Natural killer cell (primary cell): ENCODE data around the gene OTOF. TPM values are rescaled to one million over a fixed set of nuclear protein-coding genes. Genes with fewer than 3 reads are reported as not detected.

Experiments
- ATAC-seq, 3 donors: fragments of 150-1000 bp in 2 of 3; fragments of 200-7000 bp in 1 of 3; cut with Tn5 transposase; 1 replicate in 1 of 3; 2 replicates in 2 of 3; pipeline ENCODE4 v1.10.0; 2021; ENCODE audit warnings: mild to moderate bottlenecking in 2 of 3, moderate library complexity in 2 of 3
- DNase-seq, 2 donors: peaks; one replicate each; pipeline versions ENCODE4 v3.0.0 to v3.0.0-alpha.2; 2013 to 2021; ENCODE audit warnings: mixed read lengths in 1 of 2
- H3K27ac ChIP-seq: one replicate; pipeline ENCODE4 v1.5.1; 2013; ENCODE audit warnings: mild to moderate bottlenecking, low read length
- H3K27me3 ChIP-seq: one replicate; pipeline ENCODE4 v1.6.1; 2013; ENCODE audit warnings: low read length; ENCODE audit not compliant: control insufficient read depth, insufficient read depth
- H3K36me3 ChIP-seq: one replicate; pipeline ENCODE4 v1.6.1; 2013; ENCODE audit warnings: low read length; ENCODE audit not compliant: control insufficient read depth, insufficient read depth
- H3K4me1 ChIP-seq: one replicate; pipeline ENCODE4 v1.6.1; 2013; ENCODE audit warnings: low read length; ENCODE audit not compliant: control insufficient read depth, insufficient read depth
- H3K4me3 ChIP-seq: one replicate; pipeline ENCODE4 v1.5.1; 2013; ENCODE audit warnings: low read length
- H3K9me3 ChIP-seq: one replicate; pipeline ENCODE4 v1.6.1; 2013; ENCODE audit warnings: low read length; ENCODE audit not compliant: control insufficient read depth, insufficient read depth
- H3K27ac Mint-ChIP-seq, 2 donors: one replicate each; pipeline ENCODE4 v1.8.0; 2022; ENCODE audit warnings: mild to moderate bottlenecking in 2 of 2, mixed read lengths in 2 of 2, moderate library complexity in 1 of 2
- H3K27me3 Mint-ChIP-seq, 2 donors: one replicate each; pipeline ENCODE4 v1.8.0; 2022; ENCODE audit warnings: low read depth in 2 of 2, mixed read lengths in 2 of 2
- H3K36me3 Mint-ChIP-seq: one replicate; pipeline ENCODE4 v1.8.0; 2022; ENCODE audit warnings: mixed read lengths
- H3K4me1 Mint-ChIP-seq, 2 donors: one replicate each; pipeline ENCODE4 v1.8.0; 2022; ENCODE audit warnings: mixed read lengths in 2 of 2
- H3K4me3 Mint-ChIP-seq: one replicate; pipeline ENCODE4 v1.8.0; 2022; ENCODE audit warnings: mild to moderate bottlenecking, moderate library complexity, mixed read lengths
- H3K9me3 Mint-ChIP-seq, 2 donors: one replicate each; pipeline ENCODE4 v1.8.0; 2022; ENCODE audit warnings: mixed read lengths in 2 of 2
- WGBS: methylation state at CpG from one replicate; pipeline ENCODE4 v1.1.7; 2013; ENCODE audit warnings: missing lambda C conversion rate; ENCODE audit not compliant: insufficient coverage; 5-methylcytosine and 5-hydroxymethylcytosine counted together
- intact Hi-C: fragments of 100-400 bp; cut with micrococcal nuclease; formaldehyde crosslinking; loops from one replicate; pipeline ENCODE4 v1.14.2; 2022
- total RNA-seq, 4 donors: library from RNA; stranded (reverse); fragments of 120-200 nt in 1 of 4; gene quantifications; one replicate each; pipeline versions ENCODE4 v1.2.3 to v1.2.4, GENCODE V29; 2013 to 2022
- TF ChIP-seq, protein P1 (sequence below): fragments of 200-600 bp; IDR thresholded peaks from one replicate; pipeline ENCODE4 v1.8.0; 2022; ENCODE audit warnings: antibody characterized with exemption

Gene OTOF
- total RNA-seq, 3 donors from 2014 or later (not counting 1 experiment from before 2014, with no cell fraction given): 0.66 to 3.7 (median 1.4) TPM

DNA sequence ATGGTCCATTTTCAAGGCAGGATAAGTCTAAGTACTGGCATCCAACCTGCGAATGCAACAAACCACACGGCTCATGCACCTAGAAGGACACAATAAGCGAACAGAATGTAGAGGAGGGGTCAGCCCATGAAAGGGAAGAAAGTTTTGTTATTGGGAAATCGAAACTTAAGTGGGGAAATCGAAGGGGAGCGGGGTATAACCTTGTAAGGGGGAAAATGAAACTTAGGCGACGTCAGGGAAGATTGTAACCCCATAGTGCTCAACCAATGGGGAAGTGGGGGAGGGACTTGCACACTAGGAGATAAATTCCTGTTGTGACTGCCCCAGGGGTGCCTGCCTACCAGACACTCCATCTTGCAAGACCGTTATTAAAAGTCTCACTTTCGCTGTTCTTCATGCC is 15.6 kb upstream of the OTOF start:
- Histone ChIP-seq H3K4me1 (no peaks in the 10 kb centered on the region), H3K4me3 (no peak overlapping the region), H3K27me3 (no peaks in the 10 kb centered on the region), H3K9me3 (no peaks in the 10 kb centered on the region), H3K27ac (no peak overlapping the region), H3K36me3 (no peaks in the 10 kb centered on the region)
- Mint-ChIP-seq H3K4me3 (no peak overlapping the region), H3K4me1 (no peaks in the 10 kb centered on the region), H3K9me3 (no peaks in the 10 kb centered on the region), H3K36me3 (no peaks in the 10 kb centered on the region), H3K27ac (no peak overlapping the region), H3K27me3 (peaks cover 5 to 10% of the 10 kb centered on the region in 2 donors)
- ATAC-seq (no peak), DNase-seq (peak in 1 of 2 donors; percentile 11)
- 85% methylated on average over 8 of the region's 10 CpGs for WGBS
- TF ChIP-seq, protein P1, sequence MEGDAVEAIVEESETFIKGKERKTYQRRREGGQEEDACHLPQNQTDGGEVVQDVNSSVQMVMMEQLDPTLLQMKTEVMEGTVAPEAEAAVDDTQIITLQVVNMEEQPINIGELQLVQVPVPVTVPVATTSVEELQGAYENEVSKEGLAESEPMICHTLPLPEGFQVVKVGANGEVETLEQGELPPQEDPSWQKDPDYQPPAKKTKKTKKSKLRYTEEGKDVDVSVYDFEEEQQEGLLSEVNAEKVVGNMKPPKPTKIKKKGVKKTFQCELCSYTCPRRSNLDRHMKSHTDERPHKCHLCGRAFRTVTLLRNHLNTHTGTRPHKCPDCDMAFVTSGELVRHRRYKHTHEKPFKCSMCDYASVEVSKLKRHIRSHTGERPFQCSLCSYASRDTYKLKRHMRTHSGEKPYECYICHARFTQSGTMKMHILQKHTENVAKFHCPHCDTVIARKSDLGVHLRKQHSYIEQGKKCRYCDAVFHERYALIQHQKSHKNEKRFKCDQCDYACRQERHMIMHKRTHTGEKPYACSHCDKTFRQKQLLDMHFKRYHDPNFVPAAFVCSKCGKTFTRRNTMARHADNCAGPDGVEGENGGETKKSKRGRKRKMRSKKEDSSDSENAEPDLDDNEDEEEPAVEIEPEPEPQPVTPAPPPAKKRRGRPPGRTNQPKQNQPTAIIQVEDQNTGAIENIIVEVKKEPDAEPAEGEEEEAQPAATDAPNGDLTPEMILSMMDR: no peak
- intact Hi-C loops: no loop called here

DNA sequence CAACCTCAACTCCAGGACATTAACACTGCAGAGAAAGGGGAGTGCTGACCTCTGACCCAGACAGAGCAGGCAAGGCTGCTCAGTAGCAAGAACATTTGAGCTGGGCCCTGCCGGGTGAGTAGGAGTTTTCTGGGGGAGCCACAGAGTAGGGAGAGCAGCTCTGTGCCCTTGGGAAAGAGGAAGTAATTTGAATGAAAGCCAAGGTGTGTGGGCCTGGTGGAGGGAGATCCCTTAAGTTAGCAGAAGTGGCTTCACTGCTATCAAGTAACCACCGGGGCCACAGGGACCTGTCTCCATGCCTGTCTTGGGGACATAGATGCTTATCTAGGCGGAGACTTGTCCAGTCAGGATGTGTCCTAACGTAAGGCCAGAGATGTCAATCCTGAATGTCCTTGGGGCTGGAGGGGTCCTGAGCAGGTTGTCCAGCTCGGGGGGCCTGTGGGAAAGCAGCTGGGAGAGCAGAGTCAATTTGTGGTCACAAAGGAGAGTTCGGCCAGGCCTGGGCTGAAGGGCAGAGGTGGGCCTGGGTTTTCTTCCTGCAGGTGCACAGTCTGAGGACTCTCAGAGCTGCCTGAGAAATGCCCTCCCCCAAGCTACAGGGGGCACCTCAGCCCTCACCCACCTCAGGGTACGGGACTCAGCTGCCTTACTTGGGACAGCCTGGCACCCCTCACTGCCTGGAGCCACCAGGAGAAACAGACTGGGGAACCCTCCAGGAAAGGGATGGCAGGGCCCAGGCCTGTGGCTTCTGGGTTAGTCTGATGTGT is 15.0 kb upstream of the OTOF start:
- no peaks in the 10 kb centered on the region for H3K36me3 Mint-ChIP-seq
- TF ChIP-seq, protein P1: no peak
- H3K27ac ChIP-seq: no peak overlapping the region
- H3K4me1 ChIP-seq: no peaks in the 10 kb centered on the region
- no peak overlapping the region for H3K4me3 ChIP-seq
- no peak overlapping the region for H3K27ac Mint-ChIP-seq
- H3K4me1 Mint-ChIP-seq: no peaks in the 10 kb centered on the region
- no peaks in the 10 kb centered on the region for H3K27me3 ChIP-seq
- H3K27me3 Mint-ChIP-seq: peaks cover 3 to 7% of the 10 kb centered on the region in 2 donors
- intact Hi-C loops: no loop called here
- no peak overlapping the region for H3K4me3 Mint-ChIP-seq
- DNase-seq: no peak
- H3K9me3 ChIP-seq: no peaks in the 10 kb centered on the region
- H3K9me3 Mint-ChIP-seq: no peaks in the 10 kb centered on the region
- WGBS: 67% methylated on average over 7 of the region's 7 CpGs
- no peak for ATAC-seq
- H3K36me3 ChIP-seq: no peaks in the 10 kb centered on the region

DNA sequence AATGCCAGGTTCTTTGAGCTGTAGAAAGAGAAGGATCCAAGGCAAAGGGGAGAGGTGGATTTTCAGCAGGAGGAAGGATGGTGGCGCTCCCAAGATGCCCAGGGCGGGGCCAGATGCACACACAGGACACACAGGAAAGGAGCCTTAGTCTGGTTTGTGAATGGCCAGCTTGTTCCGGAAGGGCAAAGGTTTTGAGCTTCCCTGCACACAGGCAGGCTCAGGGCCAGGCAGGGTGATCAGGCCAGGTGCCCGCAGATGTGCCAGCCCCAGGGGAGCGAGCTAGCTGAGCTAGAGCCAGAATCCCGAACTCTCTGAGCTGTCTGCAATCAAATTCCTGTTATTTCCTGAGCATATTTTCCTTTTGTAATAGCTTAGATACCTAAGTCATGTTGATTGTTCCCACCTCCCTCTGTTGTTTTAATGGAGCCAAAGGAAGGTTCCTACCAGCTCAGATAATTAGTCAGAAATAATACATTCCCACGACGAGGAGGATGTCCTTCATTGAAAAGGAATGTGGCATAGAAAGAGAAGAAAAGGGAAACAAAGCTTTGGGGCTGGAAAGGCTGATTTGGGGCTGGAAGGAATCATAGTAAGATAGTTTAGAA is 13.7 kb upstream of the OTOF start:
- no peak for DNase-seq
- Mint-ChIP-seq H3K27me3 (no peaks in the 10 kb centered on the region), H3K9me3 (no peaks in the 10 kb centered on the region), H3K4me3 (no peak overlapping the region), H3K4me1 (no peaks in the 10 kb centered on the region), H3K36me3 (no peaks in the 10 kb centered on the region), H3K27ac (no peak overlapping the region)
- 90% methylated on average over 8 of the region's 8 CpGs for WGBS
- TF ChIP-seq, protein P1: no peak
- H3K4me1 ChIP-seq: no peaks in the 10 kb centered on the region
- no peaks in the 10 kb centered on the region for H3K36me3 ChIP-seq
- intact Hi-C loops: no loop called here
- H3K27ac ChIP-seq: no peak overlapping the region
- no peaks in the 10 kb centered on the region for H3K9me3 ChIP-seq
- no peak overlapping the region for H3K4me3 ChIP-seq
- no peak for ATAC-seq
- no peaks in the 10 kb centered on the region for H3K27me3 ChIP-seq
